ENCODE data around the gene EXOC6B.

DNA sequence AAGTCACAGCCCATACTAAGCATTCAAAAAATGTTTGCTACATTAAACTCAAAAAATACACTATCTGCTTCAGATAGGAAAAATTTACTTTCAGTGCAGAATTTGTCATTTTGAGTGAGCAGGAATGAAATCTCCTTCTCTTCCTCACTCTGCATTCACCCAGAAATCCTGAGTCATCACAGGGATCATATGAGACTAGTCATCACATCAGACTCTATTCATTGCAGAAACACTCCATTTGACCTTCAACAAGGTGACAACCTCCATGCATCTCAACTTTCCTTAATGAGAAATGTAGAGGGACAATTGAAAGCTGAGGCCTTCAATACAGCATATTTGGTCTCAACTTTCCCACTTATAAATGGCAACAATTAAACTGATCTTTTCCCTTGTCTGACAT is 547.8 kb downstream of the EXOC6B start:
- TF ChIP-seq, protein P1, sequence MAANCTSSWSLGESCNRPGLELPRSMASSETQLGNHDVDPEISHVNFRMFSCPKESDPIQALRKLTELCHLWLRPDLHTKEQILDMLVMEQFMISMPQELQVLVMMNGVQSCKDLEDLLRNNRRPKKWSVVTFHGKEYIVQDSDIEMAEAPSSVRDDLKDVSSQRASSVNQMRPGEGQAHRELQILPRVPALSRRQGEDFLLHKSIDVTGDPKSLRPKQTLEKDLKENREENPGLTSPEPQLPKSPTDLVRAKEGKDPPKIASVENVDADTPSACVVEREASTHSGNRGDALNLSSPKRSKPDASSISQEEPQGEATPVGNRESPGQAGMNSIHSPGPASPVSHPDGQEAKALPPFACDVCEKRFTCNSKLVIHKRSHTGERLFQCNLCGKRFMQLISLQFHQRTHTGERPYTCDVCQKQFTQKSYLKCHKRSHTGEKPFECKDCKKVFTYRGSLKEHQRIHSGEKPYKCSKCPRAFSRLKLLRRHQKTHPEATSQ (tag by site-specific recombination; IDR thresholded peaks at IDR 0.05), result no peak
- TF ChIP-seq, protein P2, sequence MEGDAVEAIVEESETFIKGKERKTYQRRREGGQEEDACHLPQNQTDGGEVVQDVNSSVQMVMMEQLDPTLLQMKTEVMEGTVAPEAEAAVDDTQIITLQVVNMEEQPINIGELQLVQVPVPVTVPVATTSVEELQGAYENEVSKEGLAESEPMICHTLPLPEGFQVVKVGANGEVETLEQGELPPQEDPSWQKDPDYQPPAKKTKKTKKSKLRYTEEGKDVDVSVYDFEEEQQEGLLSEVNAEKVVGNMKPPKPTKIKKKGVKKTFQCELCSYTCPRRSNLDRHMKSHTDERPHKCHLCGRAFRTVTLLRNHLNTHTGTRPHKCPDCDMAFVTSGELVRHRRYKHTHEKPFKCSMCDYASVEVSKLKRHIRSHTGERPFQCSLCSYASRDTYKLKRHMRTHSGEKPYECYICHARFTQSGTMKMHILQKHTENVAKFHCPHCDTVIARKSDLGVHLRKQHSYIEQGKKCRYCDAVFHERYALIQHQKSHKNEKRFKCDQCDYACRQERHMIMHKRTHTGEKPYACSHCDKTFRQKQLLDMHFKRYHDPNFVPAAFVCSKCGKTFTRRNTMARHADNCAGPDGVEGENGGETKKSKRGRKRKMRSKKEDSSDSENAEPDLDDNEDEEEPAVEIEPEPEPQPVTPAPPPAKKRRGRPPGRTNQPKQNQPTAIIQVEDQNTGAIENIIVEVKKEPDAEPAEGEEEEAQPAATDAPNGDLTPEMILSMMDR (tag by site-specific recombination; IDR thresholded peaks at IDR 0.05), result no peak
- TF ChIP-seq, protein P3, sequence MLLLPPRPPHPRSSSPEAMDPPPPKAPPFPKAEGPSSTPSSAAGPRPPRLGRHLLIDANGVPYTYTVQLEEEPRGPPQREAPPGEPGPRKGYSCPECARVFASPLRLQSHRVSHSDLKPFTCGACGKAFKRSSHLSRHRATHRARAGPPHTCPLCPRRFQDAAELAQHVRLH (tag by site-specific recombination; IDR thresholded peaks at IDR 0.05), result no peak
- TF ChIP-seq ZNF140 (tag by site-specific recombination; IDR thresholded peaks at IDR 0.05), result no peak
- no peak for TF ChIP-seq TCF7L2 (IDR thresholded peaks at IDR 0.05; ENCODE audit: borderline replicate concordance, low read depth, low read length)
- TF ChIP-seq, protein P4, sequence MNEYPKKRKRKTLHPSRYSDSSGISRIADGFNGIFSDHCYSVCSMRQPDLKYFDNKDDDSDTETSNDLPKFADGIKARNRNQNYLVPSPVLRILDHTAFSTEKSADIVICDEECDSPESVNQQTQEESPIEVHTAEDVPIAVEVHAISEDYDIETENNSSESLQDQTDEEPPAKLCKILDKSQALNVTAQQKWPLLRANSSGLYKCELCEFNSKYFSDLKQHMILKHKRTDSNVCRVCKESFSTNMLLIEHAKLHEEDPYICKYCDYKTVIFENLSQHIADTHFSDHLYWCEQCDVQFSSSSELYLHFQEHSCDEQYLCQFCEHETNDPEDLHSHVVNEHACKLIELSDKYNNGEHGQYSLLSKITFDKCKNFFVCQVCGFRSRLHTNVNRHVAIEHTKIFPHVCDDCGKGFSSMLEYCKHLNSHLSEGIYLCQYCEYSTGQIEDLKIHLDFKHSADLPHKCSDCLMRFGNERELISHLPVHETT (tag by site-specific recombination; IDR thresholded peaks at IDR 0.05), result no peak
